GM12878 (cell line): ENCODE results near the gene TMEM132C. TPM values are rescaled to one million over a fixed set of nuclear protein-coding genes. Genes with fewer than 3 reads are reported as not detected.

Experiments
- ATAC-seq: fragments of 200-7000 bp; cut with Tn5 transposase; 3 replicates; pipeline ENCODE4 v1.9.1; 2020; ENCODE audit warnings: mild to moderate bottlenecking, moderate library complexity
- BruUV-seq: library from RNA; stranded (reverse); fragments of 400-500 nt; replicated peaks from 2 replicates; lab custom pipeline; 2021; lab: Mats Ljungman, UMichigan
- CTCF ChIA-PET: fragments of 300-600 bp; sonication (Branson Sonifier 250); formaldehyde crosslinking; extraction: SDS; loops from one replicate; lab custom pipeline; 2021; ENCODE audit warnings: inconsistent platforms; lab: Yijun Ruan, JAX
- POLR2A ChIA-PET: fragments of 350-600 bp; formaldehyde crosslinking; extraction: SDS; loops from one replicate; lab custom pipeline; 2021; ENCODE audit warnings: inconsistent platforms; lab: Charles Lee
- RAD21 ChIA-PET: fragments of 300-600 bp; sonication (Branson Sonifier 250); formaldehyde crosslinking; loops from one replicate; lab custom pipeline; 2023; ENCODE audit warnings: antibody characterized with exemption; ENCODE audit not compliant: unreplicated experiment; lab: Charles Lee
- SMC1A ChIA-PET: fragments of 300-600 bp; sonication (Branson Sonifier 250); formaldehyde crosslinking; loops from one replicate; lab custom pipeline; 2023; ENCODE audit not compliant: unreplicated experiment, uncharacterized antibody; lab: Charles Lee
- DNase-seq: peaks from one replicate; pipeline ENCODE4 v3.0.0-alpha.2; 2011; ENCODE audit warnings: low read depth, low spot score
- FAIRE-seq: peaks from 3 replicates; lab custom pipeline; 2011; peaks lifted over from hg19 to GRCh38; lab: Jason Lieb, UNC
- H2AFZ ChIP-seq: 2 replicates; pipeline ENCODE4 v1.6.0; 2011; ENCODE audit warnings: low read depth, low read length, control low read depth; ENCODE audit not compliant: control insufficient read depth
- H3K27ac ChIP-seq: 2 replicates; pipeline ENCODE4 v1.5.1; 2011; ENCODE audit warnings: control low read depth; ENCODE audit not compliant: control insufficient read depth, insufficient read depth
- H3K27me3 ChIP-seq, 2 experiments: replicated peaks in 1 of 2; 2 replicates each; pipeline versions ENCODE4 v1.6.0 to v1.6.1; 2011; ENCODE audit warnings: low read length in 1 of 2; ENCODE audit not compliant: control insufficient read depth in 2 of 2, insufficient read depth in 2 of 2
- H3K36me3 ChIP-seq, 2 experiments: 2 replicates each; pipeline ENCODE4 v1.5.1; 2011; ENCODE audit warnings: low read length in 1 of 2; ENCODE audit not compliant: control insufficient read depth in 2 of 2, insufficient read depth in 2 of 2
- H3K4me1 ChIP-seq: 2 replicates; pipeline ENCODE4 v1.6.1; 2011; ENCODE audit warnings: mild to moderate bottlenecking, low read length, moderate library complexity, mixed read lengths; ENCODE audit not compliant: control insufficient read depth, insufficient read depth
- H3K4me2 ChIP-seq: 2 replicates; pipeline ENCODE4 v1.6.0; 2011; ENCODE audit warnings: control low read depth; ENCODE audit not compliant: control insufficient read depth, insufficient read depth
- H3K4me3 ChIP-seq: fragments of 200-600 bp; sonication (generic); 2 replicates; pipeline ENCODE4 v1.5.1; 2016
- H3K79me2 ChIP-seq: 2 replicates; pipeline ENCODE4 v1.6.0; 2011; ENCODE audit warnings: low read length; ENCODE audit not compliant: control insufficient read depth, insufficient read depth
- H3K9ac ChIP-seq: 2 replicates; pipeline ENCODE4 v1.8.0; 2011; ENCODE audit warnings: low read length, control low read depth, mixed read lengths; ENCODE audit not compliant: control insufficient read depth, insufficient read depth
- H3K9me3 ChIP-seq: replicated peaks from 3 replicates; pipeline ENCODE4 v1.5.1; 2011; ENCODE audit warnings: mild to moderate bottlenecking, low read length; ENCODE audit not compliant: control insufficient read depth, insufficient read depth
- H4K20me1 ChIP-seq: 2 replicates; pipeline ENCODE4 v1.6.0; 2011; ENCODE audit not compliant: control insufficient read depth, insufficient read depth
- CBX5 ChIP-seq: sonication (generic); IDR thresholded peaks from 2 replicates; pipeline ENCODE4 v1.6.1; 2016; ENCODE audit warnings: low read depth, moderate library complexity, mild to moderate bottlenecking, inconsistent platforms
- EP300 ChIP-seq, 2 experiments: fragments of 150-350 bp in 1 of 2; IDR thresholded peaks; 2 replicates each; pipeline ENCODE4 v1.6.1; 2011 to 2012; ENCODE audit warnings: low read depth in 2 of 2, low read length in 2 of 2, borderline replicate concordance in 1 of 2, improper control_type of control experiment in 1 of 2, inconsistent platforms in 1 of 2; ENCODE audit not compliant: control insufficient read depth in 1 of 2
- ESRRA ChIP-seq: IDR thresholded peaks from 2 replicates; pipeline ENCODE4 v1.6.1; 2012; ENCODE audit warnings: mild to moderate bottlenecking, low read length, improper control_type of control experiment
- GATAD2B ChIP-seq: fragments of 450-650 bp; conservative IDR thresholded peaks from 2 replicates; pipeline ENCODE4 v1.6.1; 2017; ENCODE audit warnings: low read depth, mild to moderate bottlenecking, moderate library complexity
- KLF5 ChIP-seq: fragments of 450-650 bp; IDR thresholded peaks from 2 replicates; pipeline ENCODE4 v1.6.1; 2014; ENCODE audit warnings: mild to moderate bottlenecking; ENCODE audit not compliant: partially characterized antibody
- MLLT1 ChIP-seq: fragments of 450-650 bp; IDR thresholded peaks from 2 replicates; pipeline ENCODE4 v1.6.1; 2016; ENCODE audit warnings: mild to moderate bottlenecking
- NR2F1 ChIP-seq: fragments of 450-650 bp; conservative IDR thresholded peaks from 2 replicates; pipeline ENCODE4 v1.6.1; 2017; ENCODE audit warnings: mild to moderate bottlenecking
- POLR2AphosphoS5 ChIP-seq: IDR thresholded peaks from 2 replicates; pipeline ENCODE4 v1.6.1; 2011; ENCODE audit warnings: mild to moderate bottlenecking, low read length, inconsistent platforms
- RELA ChIP-seq: fragments of 450-650 bp; IDR thresholded peaks from 2 replicates; pipeline ENCODE4 v1.8.0; 2014; ENCODE audit warnings: borderline replicate concordance; ENCODE audit not compliant: partially characterized antibody
- RFX5 ChIP-seq: IDR thresholded peaks from 2 replicates; pipeline ENCODE4 v1.6.1; 2011; ENCODE audit warnings: low read depth, low read length, improper control_type of control experiment
- SMAD1 ChIP-seq: fragments of 450-650 bp; IDR thresholded peaks from 2 replicates; pipeline ENCODE4 v1.6.1; 2018; ENCODE audit warnings: mild to moderate bottlenecking, low read depth; ENCODE audit not compliant: partially characterized antibody
- TCF12 ChIP-seq: IDR thresholded peaks from 2 replicates; pipeline ENCODE4 v1.6.1; 2011; ENCODE audit warnings: low read depth, mild to moderate bottlenecking, low read length
- TCF3 ChIP-seq: IDR thresholded peaks from 2 replicates; pipeline ENCODE4 v1.6.1; 2012; ENCODE audit warnings: low read depth, mild to moderate bottlenecking, low read length, borderline replicate concordance; ENCODE audit not compliant: insufficient read depth
- ZBED1 ChIP-seq: IDR thresholded peaks from 2 replicates; pipeline ENCODE4 v1.6.1; 2016; ENCODE audit warnings: borderline replicate concordance
- ZNF274 ChIP-seq: IDR thresholded peaks from one replicate; pipeline ENCODE4 v1.8.0; 2011; ENCODE audit not compliant: insufficient read length, insufficient read depth
- ZNF622 ChIP-seq: fragments of 450-650 bp; IDR thresholded peaks from 2 replicates; pipeline ENCODE4 v1.6.1; 2017; ENCODE audit warnings: mild to moderate bottlenecking, inconsistent platforms
- WGBS: methylation state at CpG from one replicate; pipeline ENCODE4 v1.1.6; 2016; ENCODE audit warnings: low lambda C conversion rate; ENCODE audit not compliant: insufficient replicate concordance, insufficient coverage; ENCODE audit errors: missing lambda C conversion rate; 5-methylcytosine and 5-hydroxymethylcytosine counted together
- in situ Hi-C: fragments of 300-500 bp; cut with MboI; formaldehyde crosslinking; loops from 9 replicates; pipeline ENCODE4 v1.14.3; 2018; ENCODE audit warnings: mixed read lengths
- intact Hi-C: fragments of 100-400 bp; cut with micrococcal nuclease; formaldehyde crosslinking; loops from one replicate; pipeline ENCODE4 v1.14.2; 2022; ENCODE audit not compliant: unreplicated experiment
- polyA plus RNA-seq, 11 experiments: library from polyadenylated mRNA; depleted of rRNA in 4 of 11; unstranded in 6 of 11; stranded (reverse) in 5 of 11; fragments of >200 nt; fragmentation: Nextera tagmentation in 4 of 11; fragmentation: Illumina TruSeq in 1 of 11; extraction: Ambion mirVana in 4 of 11; extraction: Trizol in 1 of 11; gene quantifications; 1 replicate in 1 of 11; 2 replicates in 10 of 11; pipeline versions ENCODE4 v1.2.1 to v1.2.3, GENCODE V29; 2011 to 2016; ENCODE audit warnings: inconsistent platforms in 2 of 11, missing spikeins in 2 of 11, low read depth in 1 of 11
- total RNA-seq, 4 experiments: library from RNA; depleted of rRNA in 3 of 4; stranded (reverse); fragments of >200 nt in 3 of 4; fragmentation: Illumina TruSeq in 1 of 4; extraction: Trizol in 1 of 4; gene quantifications; 2 replicates each; pipeline versions ENCODE4 v1.2.1 to v1.2.3, GENCODE V29; 2013 to 2021

Gene TMEM132C
- total and polyA plus RNA-seq, 10 of the 15 experiments (the other 5 are each of a cell fraction or from before 2014, with no cell fraction given): not detected

- ATAC-seq (no peak), DNase-seq (no peak), FAIRE-seq (no peak)
- H3K9ac ChIP-seq: no peak overlapping the region
- in situ Hi-C loops: no loop called here
- H3K27me3 ChIP-seq: no peaks in the 10 kb centered on the region
- no peak overlapping the region for H3K27ac ChIP-seq
- ChIA-PET POLR2A (no interaction called here), SMC1A (no interaction called here), CTCF (no interaction called here), RAD21 (no interaction called here)
- H2AFZ ChIP-seq: no peak overlapping the region
- no peaks in the 10 kb centered on the region for H3K36me3 ChIP-seq
- H3K79me2 ChIP-seq: no peaks in the 10 kb centered on the region
- intact Hi-C loops: no loop called here
- 25% methylated on average over 16 of the region's 16 CpGs for WGBS
- H3K4me2 ChIP-seq: no peak overlapping the region
- H3K9me3 ChIP-seq: no peaks in the 10 kb centered on the region
- TF ChIP-seq CBX5 (no peak), ZNF274 (no peak), GATAD2B (no peak), TCF12 (no peak)
- no peaks in the 10 kb centered on the region for H4K20me1 ChIP-seq
- H3K4me3 ChIP-seq: no peak overlapping the region
- H3K4me1 ChIP-seq: no peaks in the 10 kb centered on the region
- BruUV-seq: no TSS peak
Measured at GRCh38 chr12:128402486-128403243, 135.7 kb downstream of the TMEM132C start.

GRCh38 chr12:128408669-128409068, 141.7 kb downstream of the TMEM132C start:
- H2AFZ ChIP-seq: no peak overlapping the region
- no peak for ATAC-seq
- H3K79me2 ChIP-seq: no peaks in the 10 kb centered on the region
- in situ Hi-C loops: no loop called here
- WGBS: 49% methylated on average over 9 of the region's 9 CpGs
- no peaks in the 10 kb centered on the region for H3K9me3 ChIP-seq
- SMC1A ChIA-PET: no interaction called here
- H3K4me2 ChIP-seq: no peak overlapping the region
- H3K36me3 ChIP-seq: no peaks in the 10 kb centered on the region
- H4K20me1 ChIP-seq: no peaks in the 10 kb centered on the region
- CTCF ChIA-PET: no interaction called here
- FAIRE-seq: no peak
- H3K4me1 ChIP-seq: no peaks in the 10 kb centered on the region
- no peak for DNase-seq
- no TSS peak for BruUV-seq
- H3K9ac ChIP-seq: no peak overlapping the region
- H3K4me3 ChIP-seq: no peak overlapping the region
- intact Hi-C loops: no loop called here
- no peaks in the 10 kb centered on the region for H3K27me3 ChIP-seq
- RAD21 ChIA-PET: no interaction called here
- no peak overlapping the region for H3K27ac ChIP-seq
- POLR2A ChIA-PET: no interaction called here
- TF ChIP-seq EP300 (IDR thresholded peaks at IDR 0.05; ENCODE audit: borderline replicate concordance in 1 of 2, control insufficient read depth in 1 of 2, low read depth in 2 of 2, low read length in 2 of 2) (no peak), ZNF622 (no peak), RFX5 (no peak), ZBED1 (no peak), SMAD1 (no peak), MLLT1 (no peak), KLF5 (no peak), TCF3 (no peak), NR2F1 (no peak), RELA (no peak), ESRRA (no peak), POLR2AphosphoS5 (no peak)
